SK-N-SH (cell line): ENCODE results near the gene FAM168A. TPM values are rescaled to one million over a fixed set of nuclear protein-coding genes. Genes with fewer than 3 reads are reported as not detected.

Experiments
- CTCF ChIA-PET: fragments of 300-600, 350-600 bp; formaldehyde crosslinking; extraction: SDS; loops from one replicate; lab custom pipeline; 2021; lab: Yijun Ruan, JAX
- POLR2A ChIA-PET: fragments of 350-600 bp; sonication (Branson Sonifier 250); formaldehyde crosslinking; extraction: SDS; loops from one replicate; lab custom pipeline; 2020; ENCODE audit warnings: antibody characterized with exemption, inconsistent platforms; lab: Yijun Ruan, JAX
- DNase-seq: peaks from one replicate; pipeline ENCODE4 v3.0.0; 2012
- H2AFZ ChIP-seq: fragments of 200-600 bp; sonication (generic); 2 replicates; pipeline ENCODE4 v1.8.1; 2016; ENCODE audit warnings: antibody characterized with exemption, mild to moderate bottlenecking, low read depth
- H3F3A ChIP-seq: fragments of 200-600 bp; sonication (generic); replicated peaks from 2 replicates; pipeline ENCODE3; 2016; ENCODE audit warnings: antibody characterized with exemption, mild to moderate bottlenecking; ENCODE audit not compliant: insufficient read depth
- H3K27ac ChIP-seq, 2 experiments: fragments of 200-500 bp in 1 of 2; fragments of 200-600 bp in 1 of 2; sonication (Bioruptor generic) in 1 of 2; sonication (generic), shearing (Covaris generic) in 1 of 2; 2 replicates each; pipeline versions ENCODE4 v1.5.1 to v1.6.1; 2014 to 2016; ENCODE audit warnings: low read depth in 2 of 2, inconsistent platforms in 1 of 2, low read length in 1 of 2, mild to moderate bottlenecking in 1 of 2, mixed read lengths in 1 of 2
- H3K27me3 ChIP-seq: fragments of 200-600 bp; sonication (generic), shearing (Covaris generic); 2 replicates; pipeline ENCODE4 v1.6.1; 2016; ENCODE audit warnings: mixed run types; ENCODE audit not compliant: insufficient read depth
- H3K36me3 ChIP-seq, 2 experiments: fragments of 200-500 bp in 1 of 2; fragments of 200-600 bp in 1 of 2; sonication (Bioruptor generic) in 1 of 2; sonication (generic) in 1 of 2; replicated peaks in 1 of 2; 2 replicates each; pipeline versions ENCODE3 to v1.5.1; 2014 to 2016; ENCODE audit warnings: low read length in 1 of 2, mild to moderate bottlenecking in 1 of 2; ENCODE audit not compliant: insufficient read depth in 2 of 2, control insufficient read depth in 1 of 2
- H3K4me1 ChIP-seq, 2 experiments: fragments of 200-500 bp in 1 of 2; fragments of 200-600 bp in 1 of 2; sonication (Bioruptor generic) in 1 of 2; sonication (generic), shearing (Covaris generic) in 1 of 2; 2 replicates each; pipeline versions ENCODE4 v1.5.1 to v1.6.1; 2014 to 2016; ENCODE audit warnings: low read depth in 1 of 2, low read length in 1 of 2, mixed run types in 1 of 2; ENCODE audit not compliant: insufficient read depth in 2 of 2, control insufficient read depth in 1 of 2
- H3K4me2 ChIP-seq: fragments of 200-600 bp; sonication (generic), shearing (Covaris generic); 2 replicates; pipeline ENCODE4 v1.6.1; 2017; ENCODE audit warnings: mixed run types
- H3K4me3 ChIP-seq, 2 experiments: fragments of 200-500 bp in 1 of 2; fragments of 200-600 bp in 1 of 2; sonication (Bioruptor generic) in 1 of 2; sonication (generic), shearing (Covaris generic) in 1 of 2; 2 replicates each; pipeline versions ENCODE4 v1.5.1 to v1.8.1; 2014 to 2016; ENCODE audit warnings: low read depth in 2 of 2, inconsistent platforms in 1 of 2, low read length in 1 of 2, mild to moderate bottlenecking in 1 of 2, mixed read lengths in 1 of 2, moderate library complexity in 1 of 2
- H3K79me2 ChIP-seq: fragments of 200-600 bp; sonication (generic); 2 replicates; pipeline ENCODE4 v1.8.1; 2017; ENCODE audit warnings: mild to moderate bottlenecking; ENCODE audit not compliant: insufficient read depth
- H3K9ac ChIP-seq: fragments of 200-600 bp; sonication (generic); 2 replicates; pipeline ENCODE4 v1.6.1; 2017; ENCODE audit warnings: mixed run types
- H3K9me2 ChIP-seq: fragments of 200-600 bp; sonication (generic); 2 replicates; pipeline ENCODE4 v1.6.1; 2017; ENCODE audit warnings: mixed run types
- H3K9me3 ChIP-seq: fragments of 200-600 bp; sonication (generic); 2 replicates; pipeline ENCODE4 v1.6.1; 2017; ENCODE audit warnings: mixed run types, mild to moderate bottlenecking, moderate library complexity
- H4K20me1 ChIP-seq: fragments of 200-600 bp; sonication (generic); 2 replicates; pipeline ENCODE4 v1.6.1; 2017; ENCODE audit warnings: mild to moderate bottlenecking, mixed run types; ENCODE audit not compliant: insufficient read depth
- ELF1 ChIP-seq: IDR thresholded peaks from 2 replicates; pipeline ENCODE4 v1.4.0; 2012
- EP300 ChIP-seq, 2 experiments: IDR thresholded peaks; 2 replicates each; pipeline versions ENCODE4 v1.4.0 to v1.6.1; 2012; ENCODE audit warnings: borderline replicate concordance in 1 of 2, low read depth in 1 of 2, low read length in 1 of 2
- EZH2phosphoT487 ChIP-seq: fragments of 200-600 bp; sonication (generic); IDR thresholded peaks from 2 replicates; pipeline ENCODE4 v1.6.1; 2017; ENCODE audit warnings: low read depth, mixed run types, mild to moderate bottlenecking, antibody characterized with exemption, moderate library complexity, borderline replicate concordance
- FOXM1 ChIP-seq: IDR thresholded peaks from 2 replicates; pipeline ENCODE4 v1.4.0; 2012; ENCODE audit warnings: low read depth, mild to moderate bottlenecking
- GABPA ChIP-seq: IDR thresholded peaks from 2 replicates; pipeline ENCODE4 v1.4.0; 2012; ENCODE audit warnings: low read depth, mild to moderate bottlenecking
- GATA2 ChIP-seq: sonication (generic); formaldehyde crosslinking; IDR thresholded peaks from 2 replicates; pipeline ENCODE4 v1.5.0; 2020; ENCODE audit warnings: mild to moderate bottlenecking, missing genetic modification reagents
- MXI1 ChIP-seq: IDR thresholded peaks from 2 replicates; pipeline ENCODE4 v1.6.1; 2012; ENCODE audit warnings: mild to moderate bottlenecking, low read depth, low read length, improper control_type of control experiment
- NFIC ChIP-seq: IDR thresholded peaks from 2 replicates; pipeline ENCODE4 v1.4.0; 2012; ENCODE audit warnings: borderline replicate concordance
- NRF1 ChIP-seq: IDR thresholded peaks from 2 replicates; pipeline ENCODE4 v1.6.1; 2012; ENCODE audit warnings: low read depth, mild to moderate bottlenecking, low read length
- POLR2AphosphoS5 ChIP-seq: IDR thresholded peaks from 2 replicates; pipeline ENCODE4 v1.6.1; 2012; ENCODE audit warnings: low read depth, low read length
- RAD21 ChIP-seq: IDR thresholded peaks from 2 replicates; pipeline ENCODE4 v1.6.1; 2012; ENCODE audit warnings: mild to moderate bottlenecking, low read length
- RCOR1 ChIP-seq: fragments of 150-350 bp; IDR thresholded peaks from 2 replicates; pipeline ENCODE4 v1.6.1; 2017; ENCODE audit warnings: antibody characterized with exemption, low read length
- RFX5 ChIP-seq: IDR thresholded peaks from 2 replicates; pipeline ENCODE4 v1.6.1; 2012; ENCODE audit warnings: mild to moderate bottlenecking, improper control_type of control experiment, low read length
- TCF12 ChIP-seq: IDR thresholded peaks from 2 replicates; pipeline ENCODE4 v1.4.0; 2012
- TEAD4 ChIP-seq: IDR thresholded peaks from 2 replicates; pipeline ENCODE4 v1.4.0; 2012; ENCODE audit warnings: mild to moderate bottlenecking, borderline replicate concordance; ENCODE audit not compliant: insufficient read depth
- ZBTB33 ChIP-seq: IDR thresholded peaks from 2 replicates; pipeline ENCODE4 v1.4.0; 2012; ENCODE audit warnings: low read depth, borderline replicate concordance
- WGBS: methylation state at CpG from one replicate; pipeline ENCODE4 v1.1.6; 2017; ENCODE audit warnings: low lambda C conversion rate; 5-methylcytosine and 5-hydroxymethylcytosine counted together
- polyA plus RNA-seq, 3 experiments: library from polyadenylated mRNA; depleted of rRNA; stranded (reverse); fragments of >200 nt; gene quantifications; 2 replicates each; pipeline ENCODE4 v1.2.3, GENCODE V29; 2012
- TF ChIP-seq, protein P1 (sequence below): fragments of 150-350 bp; IDR thresholded peaks from 2 replicates; pipeline ENCODE4 v1.6.1; 2016; ENCODE audit warnings: mild to moderate bottlenecking, low read depth, low read length
- TF ChIP-seq, protein P2 (sequence below): IDR thresholded peaks from 2 replicates; pipeline ENCODE4 v1.4.0; 2012; ENCODE audit warnings: low read depth
- TF ChIP-seq, protein P3 (sequence below): IDR thresholded peaks from 2 replicates; pipeline ENCODE4 v1.4.0; 2012; ENCODE audit warnings: low read depth, borderline replicate concordance
- TF ChIP-seq, protein P4 (sequence below): IDR thresholded peaks from 2 replicates; pipeline ENCODE4; 2012

FAM168A gene
- polyA plus RNA-seq, 1 of the 3 experiments (the other 2 are of a cell fraction), result 17.8 TPM

DNA sequence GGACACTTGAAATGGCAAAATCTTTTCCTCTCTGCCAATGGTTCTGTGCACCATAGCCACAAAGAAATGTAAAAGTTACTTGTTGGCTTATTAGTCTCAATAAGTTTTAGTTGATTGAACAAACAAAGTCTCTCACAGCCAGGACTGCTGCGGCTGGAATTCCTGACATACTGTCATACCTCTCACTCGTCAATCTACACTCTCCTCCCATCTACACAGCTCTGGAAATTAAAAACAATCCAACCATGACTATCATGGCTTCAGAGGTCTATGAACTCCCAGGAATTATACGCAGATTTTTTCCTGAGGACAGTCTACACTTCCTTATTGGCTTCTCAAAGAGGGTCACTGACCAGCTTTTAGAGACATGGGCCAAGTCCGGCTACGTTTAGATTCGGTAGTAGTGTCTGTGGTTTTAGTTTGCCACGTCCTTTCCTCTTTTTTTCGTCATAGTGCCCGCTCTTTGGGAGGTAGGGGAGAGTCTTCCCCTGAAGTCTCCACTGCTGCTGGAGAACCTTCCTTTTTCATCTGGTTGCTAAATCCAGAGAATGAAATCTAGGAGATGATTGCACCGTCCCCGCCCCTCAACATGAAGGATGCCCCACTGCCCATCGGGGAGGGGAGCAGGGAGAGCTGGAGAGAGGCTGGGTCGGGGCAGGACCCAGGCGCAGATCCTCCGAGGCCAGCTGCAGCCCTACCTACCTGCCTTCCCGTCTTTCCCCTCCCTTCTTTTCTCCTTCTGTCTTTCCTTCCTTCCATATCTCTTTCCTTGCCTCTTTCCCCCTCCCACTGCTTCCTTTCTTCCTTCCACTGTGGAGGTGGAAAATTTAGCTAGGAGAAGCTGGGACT, 47.4 kb upstream of the FAM168A start:
- ChIA-PET CTCF (interaction anchor here (0.6 to 7.6 kb wide), 5 partner anchors 15 to 400 kb away, joined by 3 to 45 read pairs (median 4); no protein-coding TSS in a partner anchor), POLR2A (no interaction called here)
- Histone ChIP-seq H3K27ac (no peak overlapping the region), H3F3A (no peaks in the 10 kb centered on the region), H3K9ac (no peak overlapping the region), H3K79me2 (no peaks in the 10 kb centered on the region), H3K9me2 (no peaks in the 10 kb centered on the region), H2AFZ (no peak overlapping the region), H3K4me1 (peaks cover 0 to 7% of the 10 kb centered on the region in 2 experiments; a peak in 1 of 4 replicates), H3K4me2 (no peak overlapping the region), H3K27me3 (no peaks in the 10 kb centered on the region), H3K4me3 (no peak overlapping the region), H3K36me3 (no peaks in the 10 kb centered on the region), H4K20me1 (no peaks in the 10 kb centered on the region), H3K9me3 (no peaks in the 10 kb centered on the region)
- no peak for DNase-seq
- TF ChIP-seq, protein P1, sequence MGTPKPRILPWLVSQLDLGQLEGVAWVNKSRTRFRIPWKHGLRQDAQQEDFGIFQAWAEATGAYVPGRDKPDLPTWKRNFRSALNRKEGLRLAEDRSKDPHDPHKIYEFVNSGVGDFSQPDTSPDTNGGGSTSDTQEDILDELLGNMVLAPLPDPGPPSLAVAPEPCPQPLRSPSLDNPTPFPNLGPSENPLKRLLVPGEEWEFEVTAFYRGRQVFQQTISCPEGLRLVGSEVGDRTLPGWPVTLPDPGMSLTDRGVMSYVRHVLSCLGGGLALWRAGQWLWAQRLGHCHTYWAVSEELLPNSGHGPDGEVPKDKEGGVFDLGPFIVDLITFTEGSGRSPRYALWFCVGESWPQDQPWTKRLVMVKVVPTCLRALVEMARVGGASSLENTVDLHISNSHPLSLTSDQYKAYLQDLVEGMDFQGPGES, result no peak
- TF ChIP-seq ELF1 (no peak), POLR2AphosphoS5 (no peak)
- WGBS, result 82% methylated on average over 16 of the region's 16 CpGs

GRCh38 chr11:73641668-73642067, 43.8 kb upstream of the FAM168A start:
- H3K4me2 ChIP-seq, result no peak overlapping the region
- no peaks in the 10 kb centered on the region for H3K9me2 ChIP-seq
- H3K4me1 ChIP-seq, result no peaks in the 10 kb centered on the region
- no peaks in the 10 kb centered on the region for H3K36me3 ChIP-seq
- POLR2A ChIA-PET, result no interaction called here
- H3K4me3 ChIP-seq, result no peak overlapping the region
- H2AFZ ChIP-seq, result no peak overlapping the region
- H3K9me3 ChIP-seq, result no peaks in the 10 kb centered on the region
- TF ChIP-seq, protein P1, result no peak
- TF ChIP-seq TEAD4 (no peak), NRF1 (no peak), NFIC (no peak), TCF12 (no peak), ZBTB33 (no peak), RAD21 (no peak), GABPA (no peak), RFX5 (no peak), RCOR1 (no peak), GATA2 (CRISPR knock-in tag) (no peak), POLR2AphosphoS5 (no peak), MXI1 (no peak), FOXM1 (no peak), EP300 (IDR thresholded peaks at IDR 0.05; ENCODE audit: borderline replicate concordance in 1 of 2, low read depth in 1 of 2, low read length in 1 of 2) (no peak), EZH2phosphoT487 (no peak)
- TF ChIP-seq, protein P2, sequence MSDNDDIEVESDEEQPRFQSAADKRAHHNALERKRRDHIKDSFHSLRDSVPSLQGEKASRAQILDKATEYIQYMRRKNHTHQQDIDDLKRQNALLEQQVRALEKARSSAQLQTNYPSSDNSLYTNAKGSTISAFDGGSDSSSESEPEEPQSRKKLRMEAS, result no peak
- TF ChIP-seq, protein P3, sequence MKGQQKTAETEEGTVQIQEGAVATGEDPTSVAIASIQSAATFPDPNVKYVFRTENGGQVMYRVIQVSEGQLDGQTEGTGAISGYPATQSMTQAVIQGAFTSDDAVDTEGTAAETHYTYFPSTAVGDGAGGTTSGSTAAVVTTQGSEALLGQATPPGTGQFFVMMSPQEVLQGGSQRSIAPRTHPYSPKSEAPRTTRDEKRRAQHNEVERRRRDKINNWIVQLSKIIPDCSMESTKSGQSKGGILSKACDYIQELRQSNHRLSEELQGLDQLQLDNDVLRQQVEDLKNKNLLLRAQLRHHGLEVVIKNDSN, result no peak
- TF ChIP-seq, protein P4, sequence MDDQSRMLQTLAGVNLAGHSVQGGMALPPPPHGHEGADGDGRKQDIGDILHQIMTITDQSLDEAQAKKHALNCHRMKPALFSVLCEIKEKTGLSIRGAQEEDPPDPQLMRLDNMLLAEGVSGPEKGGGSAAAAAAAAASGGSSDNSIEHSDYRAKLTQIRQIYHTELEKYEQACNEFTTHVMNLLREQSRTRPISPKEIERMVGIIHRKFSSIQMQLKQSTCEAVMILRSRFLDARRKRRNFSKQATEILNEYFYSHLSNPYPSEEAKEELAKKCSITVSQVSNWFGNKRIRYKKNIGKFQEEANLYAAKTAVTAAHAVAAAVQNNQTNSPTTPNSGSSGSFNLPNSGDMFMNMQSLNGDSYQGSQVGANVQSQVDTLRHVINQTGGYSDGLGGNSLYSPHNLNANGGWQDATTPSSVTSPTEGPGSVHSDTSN, result no peak
- TF ChIP-seq, all 33 proteins: peak for 0
- no peak for DNase-seq
- CTCF ChIA-PET, result interaction anchor here (1.0 to 7.6 kb wide), 2 partner anchors 15 to 163 kb away, joined by 3 to 35 read pairs; no protein-coding TSS in a partner anchor
- no peaks in the 10 kb centered on the region for H3F3A ChIP-seq
- no peak overlapping the region for H3K9ac ChIP-seq
- no peaks in the 10 kb centered on the region for H3K27me3 ChIP-seq
- H3K27ac ChIP-seq, result no peak overlapping the region
- no peaks in the 10 kb centered on the region for H3K79me2 ChIP-seq
- no peaks in the 10 kb centered on the region for H4K20me1 ChIP-seq
